Natural killer cell (primary cell): ENCODE results near the gene FRMPD1. TPM values are rescaled to one million over a fixed set of nuclear protein-coding genes. Genes with fewer than 3 reads are reported as not detected.

Experiments used
- ATAC-seq, 3 donors: fragments of 150-1000 bp in 2 of 3; fragments of 200-7000 bp in 1 of 3; cut with Tn5 transposase; 1 replicate in 1 of 3; 2 replicates in 2 of 3; pipeline ENCODE4 v1.10.0; 2021; ENCODE audit warnings: mild to moderate bottlenecking in 2 of 3, moderate library complexity in 2 of 3
- DNase-seq, 2 donors: peaks; one replicate each; pipeline versions ENCODE4 v3.0.0 to v3.0.0-alpha.2; 2013 to 2021; ENCODE audit warnings: mixed read lengths in 1 of 2
- H3K27ac ChIP-seq: one replicate; pipeline ENCODE4 v1.5.1; 2013; ENCODE audit warnings: mild to moderate bottlenecking, low read length
- H3K27me3 ChIP-seq: one replicate; pipeline ENCODE4 v1.6.1; 2013; ENCODE audit warnings: low read length; ENCODE audit not compliant: control insufficient read depth, insufficient read depth
- H3K36me3 ChIP-seq: one replicate; pipeline ENCODE4 v1.6.1; 2013; ENCODE audit warnings: low read length; ENCODE audit not compliant: control insufficient read depth, insufficient read depth
- H3K4me1 ChIP-seq: one replicate; pipeline ENCODE4 v1.6.1; 2013; ENCODE audit warnings: low read length; ENCODE audit not compliant: control insufficient read depth, insufficient read depth
- H3K4me3 ChIP-seq: one replicate; pipeline ENCODE4 v1.5.1; 2013; ENCODE audit warnings: low read length
- H3K9me3 ChIP-seq: one replicate; pipeline ENCODE4 v1.6.1; 2013; ENCODE audit warnings: low read length; ENCODE audit not compliant: control insufficient read depth, insufficient read depth
- H3K27ac Mint-ChIP-seq, 2 donors: one replicate each; pipeline ENCODE4 v1.8.0; 2022; ENCODE audit warnings: mild to moderate bottlenecking in 2 of 2, mixed read lengths in 2 of 2, moderate library complexity in 1 of 2
- H3K27me3 Mint-ChIP-seq, 2 donors: one replicate each; pipeline ENCODE4 v1.8.0; 2022; ENCODE audit warnings: low read depth in 2 of 2, mixed read lengths in 2 of 2
- H3K36me3 Mint-ChIP-seq: one replicate; pipeline ENCODE4 v1.8.0; 2022; ENCODE audit warnings: mixed read lengths
- H3K4me1 Mint-ChIP-seq, 2 donors: one replicate each; pipeline ENCODE4 v1.8.0; 2022; ENCODE audit warnings: mixed read lengths in 2 of 2
- H3K4me3 Mint-ChIP-seq: one replicate; pipeline ENCODE4 v1.8.0; 2022; ENCODE audit warnings: mild to moderate bottlenecking, moderate library complexity, mixed read lengths
- H3K9me3 Mint-ChIP-seq, 2 donors: one replicate each; pipeline ENCODE4 v1.8.0; 2022; ENCODE audit warnings: mixed read lengths in 2 of 2
- CTCF ChIP-seq: fragments of 200-600 bp; IDR thresholded peaks from one replicate; pipeline ENCODE4 v1.8.0; 2022; ENCODE audit warnings: antibody characterized with exemption
- WGBS: methylation state at CpG from one replicate; pipeline ENCODE4 v1.1.7; 2013; ENCODE audit warnings: missing lambda C conversion rate; ENCODE audit not compliant: insufficient coverage; 5-methylcytosine and 5-hydroxymethylcytosine counted together
- intact Hi-C: fragments of 100-400 bp; cut with micrococcal nuclease; formaldehyde crosslinking; loops from one replicate; pipeline ENCODE4 v1.14.2; 2022
- total RNA-seq, 4 donors: library from RNA; stranded (reverse); fragments of 120-200 nt in 1 of 4; gene quantifications; one replicate each; pipeline versions ENCODE4 v1.2.3 to v1.2.4, GENCODE V29; 2013 to 2022

The FRMPD1 gene
- total RNA-seq, 3 donors from 2014 or later (not counting 1 experiment from before 2014, with no cell fraction given), result not detected

- no peak for DNase-seq
- Mint-ChIP-seq H3K36me3 (no peaks in the 10 kb centered on the region), H3K4me1 (no peaks in the 10 kb centered on the region), H3K27ac (no peak overlapping the region), H3K9me3 (no peaks in the 10 kb centered on the region), H3K27me3 (peaks cover 13% of the 10 kb centered on the region in 2 donors), H3K4me3 (no peak overlapping the region)
- no peak for ATAC-seq
- Histone ChIP-seq H3K4me3 (no peak overlapping the region), H3K4me1 (no peaks in the 10 kb centered on the region), H3K27me3 (peaks cover under 1% of the 10 kb centered on the region), H3K36me3 (no peaks in the 10 kb centered on the region), H3K9me3 (no peaks in the 10 kb centered on the region), H3K27ac (no peak overlapping the region)
- TF ChIP-seq CTCF, result no peak
- intact Hi-C loops, result no loop called here
- 95% methylated on average over 5 of the region's 5 CpGs for WGBS
These were observed 76.3 kb downstream of the FRMPD1 start for GRCh38 chr9:37727013-37727412.

GRCh38 chr9:37729499-37729898, 78.7 kb downstream of the FRMPD1 start:
- Mint-ChIP-seq H3K4me1 (no peaks in the 10 kb centered on the region), H3K9me3 (no peaks in the 10 kb centered on the region), H3K36me3 (no peaks in the 10 kb centered on the region), H3K4me3 (no peak overlapping the region), H3K27ac (no peak overlapping the region), H3K27me3 (peaks cover 17 to 28% of the 10 kb centered on the region in 2 donors)
- Histone ChIP-seq H3K36me3 (no peaks in the 10 kb centered on the region), H3K9me3 (no peaks in the 10 kb centered on the region), H3K4me1 (no peaks in the 10 kb centered on the region), H3K27ac (no peak overlapping the region), H3K27me3 (no peaks in the 10 kb centered on the region), H3K4me3 (no peak overlapping the region)
- no peak for TF ChIP-seq CTCF
- WGBS, result 90% methylated on average over 9 of the region's 9 CpGs
- DNase-seq, result no peak
- peak in 1 of 3 donors; percentile 28 for ATAC-seq
- intact Hi-C loops, result no loop called here

GRCh38 chr9:37730256-37730655, 79.5 kb downstream of the FRMPD1 start:
- Mint-ChIP-seq H3K27ac (no peak overlapping the region), H3K27me3 (peaks cover 19 to 34% of the 10 kb centered on the region in 2 donors), H3K36me3 (no peaks in the 10 kb centered on the region), H3K4me1 (no peaks in the 10 kb centered on the region), H3K4me3 (no peak overlapping the region), H3K9me3 (no peaks in the 10 kb centered on the region)
- H3K4me1 ChIP-seq, result no peaks in the 10 kb centered on the region
- H3K9me3 ChIP-seq, result no peaks in the 10 kb centered on the region
- intact Hi-C loops, result no loop called here
- H3K27ac ChIP-seq, result no peak overlapping the region
- WGBS, result 79% methylated on average over 3 of the region's 3 CpGs
- no peaks in the 10 kb centered on the region for H3K36me3 ChIP-seq
- DNase-seq (no peak), ATAC-seq (no peak)
- TF ChIP-seq CTCF, result no peak
- H3K4me3 ChIP-seq, result no peak overlapping the region
- H3K27me3 ChIP-seq, result no peaks in the 10 kb centered on the region

GRCh38 chr9:37730839-37731238, 80.1 kb downstream of the FRMPD1 start:
- H3K9me3 ChIP-seq, result no peaks in the 10 kb centered on the region
- H3K4me1 Mint-ChIP-seq, result no peaks in the 10 kb centered on the region
- H3K27me3 Mint-ChIP-seq, result peaks cover 21 to 40% of the 10 kb centered on the region in 2 donors

More at GRCh38 chr9:37730839-37731238, 80.1 kb downstream of the FRMPD1 start:
- H3K27me3 ChIP-seq, result no peaks in the 10 kb centered on the region
- H3K4me1 ChIP-seq, result no peaks in the 10 kb centered on the region
- H3K4me3 ChIP-seq, result no peak overlapping the region
- intact Hi-C loops, result no loop called here
- no peak for DNase-seq
- no peaks in the 10 kb centered on the region for H3K36me3 ChIP-seq
- no peak overlapping the region for H3K27ac Mint-ChIP-seq
- H3K36me3 Mint-ChIP-seq, result no peaks in the 10 kb centered on the region
- ATAC-seq, result no peak
- WGBS, result 77% methylated on average over 5 of the region's 5 CpGs
- H3K4me3 Mint-ChIP-seq, result no peak overlapping the region
- TF ChIP-seq CTCF, result no peak
- no peak overlapping the region for H3K27ac ChIP-seq
- no peaks in the 10 kb centered on the region for H3K9me3 Mint-ChIP-seq
